Psoas muscle (tissue), 8 donors: Measurements from ENCODE around the gene SDK2. TPM values are rescaled to one million over a fixed set of nuclear protein-coding genes. Genes with fewer than 3 reads are reported as not detected.

Experiments used
- ATAC-seq, 4 donors: fragments of 200-7000 bp; cut with Tn5 transposase; one replicate each; pipeline ENCODE4 v1.9.1; 2020; ENCODE audit warnings: moderate library complexity in 3 of 4, mild to moderate bottlenecking in 2 of 4
- DNase-seq, 2 donors: peaks; one replicate each; pipeline ENCODE4 v3.0.0-alpha.2; 2020
- H3K27ac ChIP-seq: fragments of 200-600 bp; one replicate; pipeline ENCODE4 v1.8.0; 2022
- H3K27me3 ChIP-seq, 3 donors: fragments of 200-600 bp in 1 of 3; one replicate each; pipeline versions ENCODE4 v1.6.1 to v1.8.0; 2013 to 2022; ENCODE audit warnings: low read length in 2 of 3, mild to moderate bottlenecking in 2 of 3, moderate library complexity in 1 of 3; ENCODE audit not compliant: insufficient read depth in 3 of 3
- H3K36me3 ChIP-seq, 2 donors: fragments of 200-600 bp in 1 of 2; one replicate each; pipeline versions ENCODE4 v1.6.1 to v1.8.0; 2013 to 2022; ENCODE audit warnings: low read depth in 1 of 2, mild to moderate bottlenecking in 1 of 2, moderate library complexity in 1 of 2; ENCODE audit not compliant: insufficient read depth in 1 of 2
- H3K4me1 ChIP-seq: fragments of 200-600 bp; one replicate; pipeline ENCODE4 v1.8.0; 2022
- H3K4me3 ChIP-seq: fragments of 200-600 bp; one replicate; pipeline ENCODE4 v1.8.0; 2022; ENCODE audit warnings: mild to moderate bottlenecking
- H3K9me3 ChIP-seq: fragments of 200-600 bp; one replicate; pipeline ENCODE4 v1.8.0; 2022
- CTCF ChIP-seq: fragments of 200-600 bp; IDR thresholded peaks from one replicate; pipeline ENCODE4 v1.8.0; 2022; ENCODE audit warnings: antibody characterized with exemption
- WGBS, 3 donors: extraction: QIAGEN DNeasy Blood & Tissue Kit; methylation state at CpG; one replicate each; pipeline versions ENCODE4 v1.1.6 to v1.1.7; 2013; 5-methylcytosine and 5-hydroxymethylcytosine counted together
- intact Hi-C, 2 donors: fragments of 100-400 bp; cut with DNase I; formaldehyde crosslinking; loops; one replicate each; pipeline versions ENCODE4 v1.11.0 to v1.14.2; 2022
- polyA plus RNA-seq, 3 donors: library from polyadenylated mRNA; stranded (reverse); fragments of 200-250 nt; gene quantifications; one replicate each; pipeline ENCODE4 v1.2.3, GENCODE V29; 2013
- total RNA-seq, 4 donors: library from RNA; stranded (reverse); fragmentation: NEBNext Ultra II Directional in 2 of 4; extraction: Animal tissue kit (Norgen Biotek cat#: 25700) in 2 of 4; gene quantifications; one replicate each; pipeline versions ENCODE4 v1.2.1 to v1.2.4, GENCODE V29; 2021 to 2023
- donor health status: healthy with polysubstance abuse.
- donor health status: DM: no; HTN: no; CAD: no; lungs with moderate emphysema.
- donor health status: Bipolar disorder and iron deficiency.
- donor health status: healthy.
- donor health status: DM: yes; HTN: yes; CAD: no.
- donor health status: DM: no; HTN: no; CAD: no.
- donor health status: DM: no; HTN: no; CAD: no.
- donor health status: DM: yes; HTN: yes; CAD: no.

SDK2 gene
- total and polyA plus RNA-seq, 7 donors: 0.04 to 2.8 (median 0.24) TPM

- no peak for ATAC-seq
- DNase-seq: no peak
- intact Hi-C loops: loop anchor here in 1 of 2 donors (5.0 kb wide), 1 partner anchor 530 kb away; no protein-coding TSS in a partner anchor
- Histone ChIP-seq H3K9me3 (no peaks in the 10 kb centered on the region), H3K27ac (no peak overlapping the region), H3K27me3 (peaks cover 0 to 2% (median 0%) of the 10 kb centered on the region in 3 donors), H3K4me1 (no peaks in the 10 kb centered on the region), H3K36me3 (no peaks in the 10 kb centered on the region), H3K4me3 (no peak overlapping the region)
- no peak for TF ChIP-seq CTCF
Measured at GRCh38 chr17:73427198-73427597, 217.0 kb downstream of the SDK2 start.

- Histone ChIP-seq H3K27ac (no peak overlapping the region), H3K36me3 (no peaks in the 10 kb centered on the region), H3K9me3 (no peaks in the 10 kb centered on the region), H3K4me3 (no peak overlapping the region), H3K27me3 (no peaks in the 10 kb centered on the region), H3K4me1 (no peaks in the 10 kb centered on the region)
- no peak for TF ChIP-seq CTCF
- no peak for DNase-seq
- intact Hi-C loops: no loop called here
- no peak for ATAC-seq
- 60 to 74% (median 70%) methylated on average over 6 of the region's 6 CpGs for WGBS, 3 donors
Measured at GRCh38 chr17:73424571-73424970, 219.7 kb downstream of the SDK2 start.

- Histone ChIP-seq H3K27ac (no peak overlapping the region), H3K9me3 (no peaks in the 10 kb centered on the region), H3K36me3 (no peaks in the 10 kb centered on the region), H3K4me3 (no peak overlapping the region), H3K27me3 (no peaks in the 10 kb centered on the region), H3K4me1 (no peaks in the 10 kb centered on the region)
- intact Hi-C loops: no loop called here
- no peak for TF ChIP-seq CTCF
- 93 to 95% (median 93%) methylated on average over 19 of the region's 19 CpGs for WGBS, 3 donors
- DNase-seq: no peak
- no peak for ATAC-seq
Measured at GRCh38 chr17:73423806-73424205, 220.4 kb downstream of the SDK2 start.

- 89 to 93% (median 91%) methylated on average over 17 to 18 of the region's 18 CpGs for WGBS, 3 donors
- no peak for ATAC-seq
- no peaks in the 10 kb centered on the region for H3K9me3 ChIP-seq
- no peak overlapping the region for H3K27ac ChIP-seq
- TF ChIP-seq CTCF: no peak
- intact Hi-C loops: no loop called here
- H3K27me3 ChIP-seq: no peaks in the 10 kb centered on the region
- no peaks in the 10 kb centered on the region for H3K4me1 ChIP-seq
- no peaks in the 10 kb centered on the region for H3K36me3 ChIP-seq
- no peak for DNase-seq
- H3K4me3 ChIP-seq: no peak overlapping the region
Measured at GRCh38 chr17:73423159-73423715, 221.0 kb downstream of the SDK2 start.

GRCh38 chr17:73422121-73422520 is 222.1 kb downstream of the SDK2 start:
- Histone ChIP-seq H3K9me3 (no peaks in the 10 kb centered on the region), H3K27me3 (no peaks in the 10 kb centered on the region), H3K4me3 (no peak overlapping the region), H3K4me1 (no peaks in the 10 kb centered on the region), H3K36me3 (no peaks in the 10 kb centered on the region), H3K27ac (no peak overlapping the region)
- DNase-seq (no peak), ATAC-seq (no peak)
- intact Hi-C loops: no loop called here
- WGBS, 3 donors: 93 to 97% (median 94%) methylated on average over 12 of the region's 12 CpGs
- no peak for TF ChIP-seq CTCF
